DND-41 (cell line): ENCODE results near the gene GIPC1.

ENCODE experiments used
- ATAC-seq: fragments of 200-7000 bp; cut with Tn5 transposase; 3 replicates; pipeline ENCODE4 v1.9.1; 2021; ENCODE audit warnings: low read depth; ENCODE audit not compliant: insufficient read depth
- DNase-seq: peaks from one replicate; pipeline ENCODE4 v3.0.0-alpha.2; 2020
- H2AFZ ChIP-seq: 2 replicates; pipeline ENCODE4 v1.6.0; 2012; ENCODE audit warnings: low read depth, low read length
- H3K27ac ChIP-seq: 2 replicates; pipeline ENCODE4 v1.5.1; 2012; ENCODE audit warnings: low read length, inconsistent platforms
- H3K27me3 ChIP-seq: fragments of 200-600 bp; sonication (generic); 2 replicates; pipeline ENCODE4 v1.6.0; 2012; ENCODE audit warnings: low read length, mild to moderate bottlenecking, inconsistent platforms; ENCODE audit not compliant: insufficient read depth, poor library complexity
- H3K36me3 ChIP-seq: 2 replicates; pipeline ENCODE4 v1.5.1; 2012; ENCODE audit warnings: low read length, inconsistent platforms; ENCODE audit not compliant: insufficient read depth
- H3K4me1 ChIP-seq: 2 replicates; pipeline ENCODE4 v1.5.1; 2012; ENCODE audit warnings: mild to moderate bottlenecking, low read length; ENCODE audit not compliant: insufficient read depth
- H3K4me2 ChIP-seq: 2 replicates; pipeline ENCODE4 v1.6.0; 2012; ENCODE audit warnings: mild to moderate bottlenecking, moderate library complexity, low read length, inconsistent platforms; ENCODE audit not compliant: insufficient read depth
- H3K4me3 ChIP-seq, 2 experiments: fragments of 200-600 bp in 1 of 2; shearing (Covaris generic) in 1 of 2; 2 replicates each; pipeline ENCODE4 v1.5.1; 2012 to 2016; ENCODE audit warnings: inconsistent platforms in 2 of 2, low read length in 2 of 2, mild to moderate bottlenecking in 2 of 2, low read depth in 1 of 2, moderate library complexity in 1 of 2
- H3K79me2 ChIP-seq: 2 replicates; pipeline ENCODE4 v1.6.0; 2012; ENCODE audit warnings: low read length, inconsistent platforms; ENCODE audit not compliant: insufficient read depth
- H3K9ac ChIP-seq: 2 replicates; pipeline ENCODE4 v1.6.0; 2012; ENCODE audit warnings: low read depth, mild to moderate bottlenecking, inconsistent platforms, low read length, moderate library complexity
- H3K9me3 ChIP-seq: 2 replicates; pipeline ENCODE4 v1.5.1; 2012; ENCODE audit warnings: low read length, moderate library complexity, mild to moderate bottlenecking, inconsistent platforms; ENCODE audit not compliant: insufficient read depth, severe bottlenecking
- H4K20me1 ChIP-seq: 2 replicates; pipeline ENCODE4 v1.6.0; 2012; ENCODE audit warnings: low read length; ENCODE audit not compliant: insufficient read depth
- EZH2 ChIP-seq: IDR thresholded peaks from 3 replicates; pipeline ENCODE4 v1.6.1; 2012; ENCODE audit warnings: borderline replicate concordance, low read depth, mild to moderate bottlenecking, moderate library complexity, low read length, inconsistent platforms; ENCODE audit not compliant: severe bottlenecking
- TF ChIP-seq, protein P1 (sequence below): IDR thresholded peaks from 2 replicates; pipeline ENCODE4 v1.5.1; 2012; ENCODE audit warnings: borderline replicate concordance, low read length, moderate library complexity, mild to moderate bottlenecking; ENCODE audit not compliant: poor library complexity, severe bottlenecking; ENCODE audit errors: extremely low read depth

The GIPC1 gene

DNA sequence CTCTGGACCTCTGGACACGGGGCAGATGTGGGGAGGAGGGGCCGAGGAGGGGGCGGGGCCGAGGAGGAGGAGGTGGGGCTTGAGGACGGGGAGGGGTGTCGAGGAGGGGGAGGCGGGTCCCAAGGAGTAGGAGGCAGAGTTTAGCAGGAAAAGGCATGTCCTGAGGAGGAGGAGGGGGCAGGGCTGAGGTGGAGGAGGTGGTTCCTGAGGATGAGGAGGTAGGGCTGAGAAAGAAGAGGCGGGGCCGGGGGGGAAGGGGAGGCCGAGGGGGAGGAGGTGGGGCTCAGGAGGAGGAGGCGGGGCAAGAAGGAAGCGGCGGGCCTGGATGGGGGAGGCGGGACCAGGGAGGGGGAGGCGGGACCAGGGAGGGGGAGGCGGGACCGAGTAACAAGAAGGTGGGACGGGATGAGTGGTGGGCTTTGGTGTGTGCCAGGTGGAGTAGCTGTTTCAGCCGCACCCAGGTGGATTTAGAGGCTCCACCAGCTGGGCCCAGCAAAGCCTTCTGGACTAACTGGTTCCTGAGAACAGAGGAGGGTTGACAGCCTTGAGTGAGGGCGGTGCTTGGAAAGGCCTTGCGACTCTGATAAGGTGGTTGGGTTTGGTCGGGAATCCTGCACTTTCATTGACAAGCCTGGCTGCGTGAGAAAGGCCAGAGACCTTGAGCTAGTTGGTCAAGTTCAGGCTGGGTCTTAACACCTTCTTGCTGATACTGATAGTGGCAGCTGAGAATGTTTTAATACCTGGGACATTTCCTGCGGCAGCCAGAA, 41.2 kb upstream of the GIPC1 start:
- no peak overlapping the region for H3K4me2 ChIP-seq

DNA sequence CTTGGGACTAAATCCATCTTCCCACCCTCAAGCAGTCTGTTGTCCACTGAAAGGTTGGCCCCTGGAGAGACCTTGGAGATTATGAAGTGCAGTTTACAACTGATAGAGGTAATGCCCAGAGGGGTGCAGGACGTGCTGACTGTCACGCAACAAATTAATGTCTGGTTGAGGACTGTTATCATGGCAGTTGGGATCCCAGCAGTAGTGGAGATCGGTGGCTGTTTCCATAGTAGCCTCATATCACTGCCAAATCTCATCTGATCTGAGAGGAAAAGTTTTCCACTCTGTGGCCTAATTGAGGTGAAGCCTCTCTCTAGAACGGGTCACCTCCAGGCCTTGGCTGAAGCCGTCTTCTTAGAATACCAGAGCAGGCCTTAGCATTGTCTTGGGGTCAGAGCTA, 37.5 kb upstream of the GIPC1 start:
- no peak for DNase-seq
- H3K9me3 ChIP-seq = no peaks in the 10 kb centered on the region
- peaks cover 43% of the 10 kb centered on the region for H4K20me1 ChIP-seq
- no peak for ATAC-seq
- H3K4me3 ChIP-seq = no peak overlapping the region
- H2AFZ ChIP-seq = no peak overlapping the region
- H3K27me3 ChIP-seq = no peaks in the 10 kb centered on the region
- peaks cover 31% of the 10 kb centered on the region for H3K4me1 ChIP-seq
- no peak overlapping the region for H3K9ac ChIP-seq
- H3K4me2 ChIP-seq = peak overlapping the region; percentile 16; the same call in 1 of the 2 replicates
- no peak overlapping the region for H3K27ac ChIP-seq
- TF ChIP-seq, protein P1, sequence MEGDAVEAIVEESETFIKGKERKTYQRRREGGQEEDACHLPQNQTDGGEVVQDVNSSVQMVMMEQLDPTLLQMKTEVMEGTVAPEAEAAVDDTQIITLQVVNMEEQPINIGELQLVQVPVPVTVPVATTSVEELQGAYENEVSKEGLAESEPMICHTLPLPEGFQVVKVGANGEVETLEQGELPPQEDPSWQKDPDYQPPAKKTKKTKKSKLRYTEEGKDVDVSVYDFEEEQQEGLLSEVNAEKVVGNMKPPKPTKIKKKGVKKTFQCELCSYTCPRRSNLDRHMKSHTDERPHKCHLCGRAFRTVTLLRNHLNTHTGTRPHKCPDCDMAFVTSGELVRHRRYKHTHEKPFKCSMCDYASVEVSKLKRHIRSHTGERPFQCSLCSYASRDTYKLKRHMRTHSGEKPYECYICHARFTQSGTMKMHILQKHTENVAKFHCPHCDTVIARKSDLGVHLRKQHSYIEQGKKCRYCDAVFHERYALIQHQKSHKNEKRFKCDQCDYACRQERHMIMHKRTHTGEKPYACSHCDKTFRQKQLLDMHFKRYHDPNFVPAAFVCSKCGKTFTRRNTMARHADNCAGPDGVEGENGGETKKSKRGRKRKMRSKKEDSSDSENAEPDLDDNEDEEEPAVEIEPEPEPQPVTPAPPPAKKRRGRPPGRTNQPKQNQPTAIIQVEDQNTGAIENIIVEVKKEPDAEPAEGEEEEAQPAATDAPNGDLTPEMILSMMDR = no peak
- TF ChIP-seq EZH2 = no peak
- H3K36me3 ChIP-seq = peaks cover 11% of the 10 kb centered on the region
- H3K79me2 ChIP-seq = peaks cover 82% of the 10 kb centered on the region

More for the DNA sequence above, 41.2 kb upstream of the GIPC1 start:
- Histone ChIP-seq H3K4me1 (peaks cover 4% of the 10 kb centered on the region; the same call in 1 of the 2 replicates), H3K9ac (no peak overlapping the region), H3K27ac (no peak overlapping the region), H4K20me1 (peaks cover 44% of the 10 kb centered on the region), H2AFZ (no peak overlapping the region), H3K4me3 (no peak overlapping the region), H3K79me2 (peaks cover 85% of the 10 kb centered on the region), H3K36me3 (peaks cover 22% of the 10 kb centered on the region), H3K27me3 (no peaks in the 10 kb centered on the region), H3K9me3 (no peaks in the 10 kb centered on the region)
- ATAC-seq (peak; percentile 86), DNase-seq (peak; percentile 77)
- TF ChIP-seq, protein P1 = no peak
- TF ChIP-seq EZH2 = no peak

- peaks cover 57% of the 10 kb centered on the region for H3K79me2 ChIP-seq
- peak overlapping the region; percentile 82 for H3K9ac ChIP-seq
Measured at GRCh38 chr19:14530506-14530905, 34.6 kb upstream of the GIPC1 start.

More at GRCh38 chr19:14530506-14530905, 34.6 kb upstream of the GIPC1 start:
- no peaks in the 10 kb centered on the region for H3K27me3 ChIP-seq
- H3K36me3 ChIP-seq = peaks cover 11% of the 10 kb centered on the region
- TF ChIP-seq EZH2 = no peak
- TF ChIP-seq, protein P1 = no peak
- peak overlapping the region; percentile 87 to 95; a peak in 3 of 4 replicates for H3K4me3 ChIP-seq
- H3K27ac ChIP-seq = no peak overlapping the region
- ATAC-seq = no peak
- H3K4me2 ChIP-seq = peak overlapping the region; percentile 92
- no peak overlapping the region for H2AFZ ChIP-seq
- no peaks in the 10 kb centered on the region for H3K9me3 ChIP-seq
- H4K20me1 ChIP-seq = peaks cover 25% of the 10 kb centered on the region; the same call in 1 of the 2 replicates
- H3K4me1 ChIP-seq = peaks cover 31% of the 10 kb centered on the region
- no peak for DNase-seq
